Thoracic aorta (tissue), 2 donors: ENCODE results near the gene OCIAD2. TPM values are rescaled to one million over a fixed set of nuclear protein-coding genes. Genes with fewer than 3 reads are reported as not detected.

ENCODE experiments used
- ATAC-seq: fragments of 150-250 bp; one replicate; pipeline ENCODE4 v1.8.0; 2017; ENCODE audit warnings: low read depth; ENCODE audit not compliant: insufficient number of reproducible peaks, low FRiP score
- DNase-seq: peaks from one replicate; pipeline ENCODE4 v3.0.0-alpha.2; 2020; ENCODE audit warnings: low spot score
- H3K27ac ChIP-seq, 2 donors: fragments of 200-600 bp; sonication (generic); 1 replicate in 1 of 2; 2 replicates in 1 of 2; pipeline ENCODE4 v1.5.1; 2016; ENCODE audit warnings: mild to moderate bottlenecking in 2 of 2, moderate library complexity in 2 of 2
- H3K27me3 ChIP-seq: fragments of 200-600 bp; sonication (generic); replicated peaks from 2 replicates; pipeline ENCODE4 v1.6.0; 2016; ENCODE audit warnings: mild to moderate bottlenecking; ENCODE audit not compliant: insufficient read depth
- H3K36me3 ChIP-seq: fragments of 200-600 bp; sonication (generic); one replicate; pipeline ENCODE4 v1.5.1; 2016
- H3K4me1 ChIP-seq, 2 donors: fragments of 200-600 bp; sonication (generic); 1 replicate in 1 of 2; 2 replicates in 1 of 2; pipeline versions ENCODE4 v1.5.1 to v1.6.0; 2016; ENCODE audit warnings: low read depth in 2 of 2, mild to moderate bottlenecking in 1 of 2; ENCODE audit not compliant: control insufficient read depth in 1 of 2
- H3K4me3 ChIP-seq: fragments of 200-600 bp; sonication (generic); 2 replicates; pipeline ENCODE4 v1.5.1; 2016; ENCODE audit warnings: mild to moderate bottlenecking
- H3K9me3 ChIP-seq: fragments of 200-600 bp; sonication (generic); 2 replicates; pipeline ENCODE4 v1.5.1; 2016
- CTCF ChIP-seq: fragments of 200-600 bp; sonication (generic); IDR thresholded peaks from one replicate; pipeline ENCODE4 v1.5.1; 2019; ENCODE audit warnings: antibody characterized with exemption
- total RNA-seq, 2 donors: library from RNA; depleted of rRNA; stranded (reverse); fragments of >200 nt; gene quantifications; one replicate each; pipeline versions ENCODE4 v1.1.0 to v1.2.3, GENCODE V29; 2016

The OCIAD2 gene
- total RNA-seq, 2 donors from 2014 or later, result 3.2 to 6.6 TPM

GRCh38 chr4:48909697-48910096 lies 3.1 kb upstream of the OCIAD2 start:
- TF ChIP-seq CTCF, result no peak
- H3K27me3 ChIP-seq, result no peaks in the 10 kb centered on the region
- no peaks in the 10 kb centered on the region for H3K9me3 ChIP-seq
- H3K4me1 ChIP-seq, result peaks cover 0 to 10% of the 10 kb centered on the region in 2 donors
- ATAC-seq (peak; percentile 94), DNase-seq (peak; percentile 20)
- no peaks in the 10 kb centered on the region for H3K36me3 ChIP-seq
- H3K4me3 ChIP-seq, result no peak overlapping the region
- H3K27ac ChIP-seq, result no peak overlapping the region

DNA sequence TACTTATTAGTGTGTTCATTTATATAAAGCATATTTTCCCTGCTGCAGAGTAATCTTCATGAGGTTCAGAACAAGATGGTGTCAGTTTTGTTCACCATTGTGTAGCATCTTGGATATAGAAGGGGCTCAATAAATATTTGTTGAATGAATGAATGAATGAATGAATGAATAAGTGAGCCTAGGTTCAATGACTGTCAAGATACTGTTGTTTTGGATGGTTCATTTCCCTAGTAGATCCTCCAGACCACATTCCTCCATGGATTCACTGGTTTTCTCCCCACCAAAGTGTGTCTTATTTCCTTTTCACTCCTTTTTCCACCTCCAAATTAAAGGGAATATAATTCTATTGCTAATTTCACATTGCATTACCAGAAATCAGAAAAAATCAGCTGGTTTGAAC lies 2.1 kb upstream of the OCIAD2 start:
- ATAC-seq, result no peak
- H3K27me3 ChIP-seq, result no peaks in the 10 kb centered on the region
- TF ChIP-seq CTCF, result no peak
- H3K9me3 ChIP-seq, result no peaks in the 10 kb centered on the region
- no peak overlapping the region for H3K4me3 ChIP-seq
- no peaks in the 10 kb centered on the region for H3K36me3 ChIP-seq
- DNase-seq, result no peak
- H3K4me1 ChIP-seq, result peaks cover 0 to 10% of the 10 kb centered on the region in 2 donors
- H3K27ac ChIP-seq, result no peak overlapping the region

- no peaks in the 10 kb centered on the region for H3K27me3 ChIP-seq
- no peak overlapping the region for H3K27ac ChIP-seq
- ATAC-seq (no peak), DNase-seq (no peak)
- no peaks in the 10 kb centered on the region for H3K9me3 ChIP-seq
- no peaks in the 10 kb centered on the region for H3K36me3 ChIP-seq
- no peak overlapping the region for H3K4me3 ChIP-seq
- TF ChIP-seq CTCF, result no peak
- peaks cover 0 to 10% of the 10 kb centered on the region in 2 donors for H3K4me1 ChIP-seq
These were observed 1.3 kb upstream of the OCIAD2 start for GRCh38 chr4:48907706-48908477.

DNA sequence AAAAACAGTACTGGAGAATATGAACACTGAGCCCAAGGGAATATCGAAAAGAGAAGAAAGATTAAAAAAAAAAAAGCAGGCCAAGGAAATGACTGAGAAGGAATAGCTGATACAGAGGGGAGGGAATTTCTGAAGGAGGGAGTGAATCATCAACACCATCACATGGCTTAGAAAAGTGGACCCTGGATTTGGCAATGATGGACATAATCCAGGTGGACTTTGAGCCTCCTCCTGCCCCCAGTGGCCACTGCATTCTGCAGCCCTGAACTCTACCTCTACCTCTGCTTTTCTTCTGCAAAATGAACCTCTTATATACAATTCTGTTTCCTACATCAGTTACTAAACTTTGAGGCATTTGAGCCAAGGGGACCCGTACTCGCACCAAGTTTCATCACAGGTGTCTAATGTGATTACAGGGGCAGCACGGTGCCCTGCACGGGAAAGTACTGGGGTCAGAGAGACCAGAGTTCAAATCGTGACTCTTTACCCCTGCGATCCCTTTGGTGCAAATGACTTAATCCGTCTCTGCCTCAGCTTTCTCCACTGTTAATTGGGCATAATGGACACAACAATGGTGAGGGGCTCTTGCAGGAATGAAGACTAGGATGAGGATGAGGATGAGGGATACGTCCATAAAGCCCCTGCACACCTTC lies 1.1 kb downstream of the OCIAD2 start:
- ATAC-seq (no peak), DNase-seq (no peak)
- Histone ChIP-seq H3K9me3 (no peaks in the 10 kb centered on the region), H3K4me3 (peak overlapping the region; percentile 87), H3K27me3 (no peaks in the 10 kb centered on the region), H3K27ac (no peak overlapping the region), H3K4me1 (peaks cover 0 to 10% of the 10 kb centered on the region in 2 donors), H3K36me3 (peaks cover 6% of the 10 kb centered on the region)
- no peak for TF ChIP-seq CTCF

- DNase-seq (no peak), ATAC-seq (no peak)
- TF ChIP-seq CTCF, result no peak
- Histone ChIP-seq H3K4me3 (no peak overlapping the region), H3K4me1 (peaks cover 0 to 10% of the 10 kb centered on the region in 2 donors), H3K27me3 (no peaks in the 10 kb centered on the region), H3K27ac (no peak overlapping the region), H3K36me3 (peaks cover 6% of the 10 kb centered on the region), H3K9me3 (no peaks in the 10 kb centered on the region)
These were observed 1.9 kb downstream of the OCIAD2 start for GRCh38 chr4:48904541-48905142.
